ENCODE results near the gene GRAMD4.

Gene GRAMD4

GRCh38 chr22:46598737-46599424 is 21.3 kb upstream of the GRAMD4 start:
- DNase-seq (ENCODE audit: low read depth) = no peak

DNA sequence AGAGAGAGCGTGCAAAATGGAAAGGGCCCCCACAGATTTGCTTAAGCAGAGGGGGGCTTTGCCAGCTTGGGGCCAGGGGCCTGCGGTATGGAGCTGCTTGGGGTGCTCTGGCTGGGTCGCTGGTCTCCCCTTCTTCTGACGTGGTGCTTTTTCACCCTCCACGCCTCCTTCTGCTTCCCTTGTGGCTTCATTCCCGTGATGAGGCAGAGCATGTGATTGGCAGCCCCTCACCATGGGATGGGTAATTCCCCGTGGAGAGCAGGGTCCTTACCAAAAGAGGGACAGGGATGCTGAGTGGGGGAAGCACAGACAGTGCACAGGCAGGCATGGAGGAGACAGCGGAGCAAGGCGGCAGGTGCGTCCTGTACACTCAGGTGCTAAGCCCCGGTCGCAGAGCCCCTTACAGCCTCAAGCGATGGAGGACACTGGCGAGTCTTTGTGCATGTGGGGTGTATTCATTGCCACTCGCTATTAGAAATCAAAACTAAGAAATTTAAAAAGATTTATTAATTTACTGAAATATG is 19.9 kb upstream of the GRAMD4 start:
- DNase-seq (ENCODE audit: low read depth) = no peak

DNA sequence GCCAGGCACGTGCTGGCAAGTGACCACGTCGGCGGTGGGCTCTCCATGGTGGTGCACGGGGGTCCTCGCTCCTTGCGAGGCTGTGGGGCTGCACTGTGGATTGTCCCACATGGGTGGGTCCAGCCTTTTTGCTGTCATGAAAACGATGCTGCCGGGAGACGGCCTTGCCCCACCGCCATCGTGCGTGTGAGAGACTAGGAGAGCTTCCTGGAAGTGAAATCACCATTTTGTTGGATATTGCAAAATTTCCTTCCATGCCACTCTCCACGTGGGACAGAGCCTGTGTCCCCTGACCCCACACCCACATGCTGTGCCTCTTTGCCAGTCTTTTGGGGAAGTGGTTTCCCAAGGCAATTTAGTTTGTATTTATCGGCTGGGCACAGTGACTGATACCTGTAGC is 18.2 kb upstream of the GRAMD4 start:
- DNase-seq (ENCODE audit: low read depth) = no peak

DNA sequence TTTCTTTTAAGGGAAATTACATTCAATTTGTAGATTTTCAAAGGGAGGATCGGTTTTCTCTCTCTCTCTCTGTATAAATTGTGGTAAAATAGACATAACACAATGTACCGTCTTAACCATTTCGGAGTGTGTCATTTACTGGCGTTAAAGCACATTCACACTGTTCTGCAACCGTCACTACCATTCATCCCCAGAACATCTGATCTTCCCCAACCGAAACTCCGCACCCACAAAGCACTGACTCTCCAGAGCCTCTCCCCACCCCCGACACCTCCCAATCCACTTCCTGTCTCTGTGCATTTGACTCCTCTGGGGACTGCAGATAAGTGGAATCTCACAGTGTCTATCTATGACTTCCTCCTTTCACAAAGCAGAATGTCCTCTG is 15.9 kb upstream of the GRAMD4 start:
- no peak for DNase-seq (ENCODE audit: low read depth)

- DNase-seq (ENCODE audit: low read depth) = no peak
Observed at GRCh38 chr22:46605117-46605516, 15.1 kb upstream of the GRAMD4 start.

DNA sequence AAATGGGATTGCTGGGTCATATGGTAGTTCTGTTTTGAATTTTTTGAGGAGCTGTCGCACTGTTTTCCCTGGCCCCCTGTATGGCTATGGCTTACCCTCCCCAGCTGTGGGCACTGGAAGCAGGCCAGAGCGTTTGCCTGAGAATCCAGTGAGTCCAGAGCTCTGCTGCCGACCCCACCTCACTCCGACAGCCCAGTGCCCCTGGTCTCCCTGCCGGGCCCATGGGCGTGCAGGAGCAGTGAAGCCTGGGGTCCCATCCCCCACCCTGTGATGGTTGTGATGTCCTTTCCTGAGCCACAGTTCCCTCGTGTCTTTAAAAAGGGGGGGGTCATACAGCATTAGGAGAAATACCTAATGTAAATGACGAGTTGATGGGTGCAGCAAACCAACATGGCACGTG is 13.3 kb upstream of the GRAMD4 start:
- DNase-seq (ENCODE audit: low read depth) = no peak

DNA sequence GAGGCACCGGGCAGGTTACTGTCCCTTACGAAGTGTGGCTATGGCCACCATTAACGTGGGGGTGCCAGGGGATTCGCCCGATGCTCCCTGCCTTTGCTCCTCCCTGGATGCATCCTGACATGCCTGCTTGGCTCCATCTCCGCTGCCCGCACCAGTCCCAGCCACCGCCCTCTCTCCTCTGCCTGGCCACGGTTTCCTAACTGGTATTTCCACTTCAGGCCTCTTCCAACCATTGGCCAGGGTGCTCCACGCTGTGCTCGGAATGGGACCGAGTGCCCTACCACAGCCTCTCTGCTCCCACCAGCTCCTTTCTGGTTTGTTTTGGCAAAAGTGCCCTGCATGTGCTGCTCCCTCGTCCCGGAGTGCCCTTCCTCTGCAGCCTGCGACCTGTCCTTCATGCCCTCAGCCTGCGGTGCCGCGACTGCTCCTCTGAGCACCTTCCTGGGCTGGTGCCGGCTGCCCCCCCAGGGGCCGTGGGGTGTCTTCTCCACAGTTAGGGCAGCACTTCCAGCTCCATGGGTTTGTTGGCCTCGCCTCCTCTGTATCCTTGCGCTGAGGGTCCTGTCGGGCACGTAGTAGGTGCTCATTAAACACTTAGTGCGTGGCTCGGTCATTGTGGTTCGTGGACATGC is 12.6 kb upstream of the GRAMD4 start:
- DNase-seq (ENCODE audit: low read depth) = no peak

DNA sequence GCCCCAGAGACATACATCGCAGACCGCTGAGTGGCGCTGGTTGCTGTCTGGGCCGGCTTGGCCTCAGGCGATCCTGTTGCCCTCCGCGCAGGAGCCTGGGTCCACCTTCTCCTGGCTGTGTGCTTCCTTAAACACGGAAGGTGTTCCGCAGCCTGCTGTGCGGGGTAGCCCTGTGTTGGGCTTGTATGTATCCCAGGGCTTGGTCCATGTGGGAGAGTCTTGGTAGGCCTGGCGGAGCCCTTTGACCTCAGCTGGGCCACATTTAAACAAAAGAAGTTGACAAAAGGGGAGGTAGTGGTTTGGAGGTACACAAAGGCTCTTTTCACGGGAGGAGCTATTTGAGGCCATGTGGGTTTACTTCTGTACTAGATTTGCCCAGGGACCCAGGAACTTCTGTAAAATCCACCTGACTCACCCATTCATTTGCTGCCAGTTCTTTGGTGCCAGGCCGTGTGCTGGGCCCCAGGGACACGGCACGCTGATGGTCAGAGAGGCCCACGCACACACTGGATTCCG is 11.0 kb upstream of the GRAMD4 start:
- DNase-seq (ENCODE audit: low read depth) = no peak

DNA sequence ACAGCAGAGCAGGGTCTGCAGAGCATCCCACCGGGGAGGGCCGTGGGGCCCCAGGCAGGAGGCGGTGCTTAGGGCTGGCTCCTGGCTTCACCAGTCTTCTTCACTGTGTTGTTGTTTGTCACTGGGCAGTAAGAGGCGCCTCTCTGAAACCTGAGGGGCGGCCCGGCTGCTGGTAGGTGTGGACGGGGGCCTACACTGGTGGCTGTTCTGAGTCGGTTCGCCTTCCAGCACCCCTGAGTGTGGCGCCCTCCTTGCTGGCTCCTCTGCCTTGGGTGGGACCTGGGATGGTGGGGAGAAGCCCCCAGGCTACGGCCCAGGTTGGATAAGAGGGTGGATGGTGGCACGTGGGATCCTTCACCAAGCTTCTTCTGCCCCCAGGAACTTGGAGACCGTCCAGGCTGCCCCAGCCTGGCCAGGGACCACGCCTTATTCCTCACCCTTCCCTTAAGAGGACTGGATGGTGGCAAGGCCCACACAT is 10.4 kb upstream of the GRAMD4 start:
- DNase-seq (ENCODE audit: low read depth) = no peak

DNA sequence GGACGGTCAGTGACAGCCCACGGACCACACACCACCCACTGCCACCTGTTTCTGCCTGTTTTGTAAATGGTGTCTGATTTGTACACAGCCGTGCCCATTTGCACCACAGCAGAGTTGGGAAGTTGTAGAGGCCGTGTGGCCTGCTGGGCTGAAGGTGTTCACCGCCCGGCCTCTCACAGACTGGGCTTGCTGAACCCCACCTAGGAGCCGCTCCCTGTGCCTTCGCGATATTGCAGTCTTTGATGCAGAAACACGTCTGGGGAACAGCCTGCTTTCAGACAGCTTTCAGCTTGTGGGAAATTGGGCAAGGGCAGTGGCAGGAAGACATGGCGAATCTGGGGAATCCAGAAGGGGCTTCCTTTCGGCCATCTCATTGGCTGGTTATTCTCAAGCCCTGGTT is 9.8 kb upstream of the GRAMD4 start:
- DNase-seq (ENCODE audit: low read depth) = no peak

DNA sequence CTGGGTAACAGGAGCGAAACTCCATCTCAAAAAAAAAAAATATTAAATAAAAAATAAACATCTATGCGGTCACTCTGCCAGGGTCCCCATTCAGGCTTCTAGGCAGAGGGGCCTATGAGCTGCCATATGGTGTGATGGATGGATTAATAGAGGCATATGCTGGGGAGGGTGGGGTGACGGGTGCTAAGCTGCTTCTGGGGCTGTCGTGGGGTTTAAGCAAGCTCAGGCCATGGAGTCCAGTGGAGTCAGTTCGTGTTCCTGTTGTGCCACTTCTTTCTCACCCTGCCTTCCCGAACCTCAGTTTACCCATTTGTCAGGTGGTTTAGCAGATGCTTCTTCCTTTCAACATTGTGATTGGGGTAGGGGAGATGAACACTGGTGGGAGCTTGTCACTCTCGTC is 9.0 kb upstream of the GRAMD4 start:
- DNase-seq (ENCODE audit: low read depth) = no peak

- DNase-seq (ENCODE audit: low read depth) = no peak
Observed at GRCh38 chr22:46612341-46612903, 7.8 kb upstream of the GRAMD4 start.

GRCh38 chr22:46612904-46613605 is 7.1 kb upstream of the GRAMD4 start:
- no peak for DNase-seq (ENCODE audit: low read depth)

DNA sequence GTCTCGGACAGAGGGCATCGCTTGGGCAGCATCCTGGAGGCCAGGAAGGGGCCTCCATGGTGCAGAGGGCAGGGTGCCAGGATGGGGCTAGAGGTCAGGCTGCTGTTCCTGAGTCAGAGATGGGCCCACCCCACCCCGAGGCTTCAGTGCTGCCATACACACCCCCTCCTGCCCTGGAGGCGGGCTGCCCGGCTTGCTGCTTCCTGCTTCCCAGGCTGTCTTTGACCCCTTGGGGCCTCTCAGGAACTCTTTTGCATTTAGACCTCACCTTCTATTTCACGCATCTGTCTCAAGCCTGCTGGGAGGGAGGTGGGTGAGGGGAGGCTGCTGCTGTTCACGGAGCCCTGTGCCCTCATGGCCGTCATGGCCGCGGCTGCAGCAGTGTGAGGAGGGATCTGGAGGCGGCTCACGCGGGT is 6.6 kb upstream of the GRAMD4 start:
- DNase-seq (ENCODE audit: low read depth) = no peak

DNA sequence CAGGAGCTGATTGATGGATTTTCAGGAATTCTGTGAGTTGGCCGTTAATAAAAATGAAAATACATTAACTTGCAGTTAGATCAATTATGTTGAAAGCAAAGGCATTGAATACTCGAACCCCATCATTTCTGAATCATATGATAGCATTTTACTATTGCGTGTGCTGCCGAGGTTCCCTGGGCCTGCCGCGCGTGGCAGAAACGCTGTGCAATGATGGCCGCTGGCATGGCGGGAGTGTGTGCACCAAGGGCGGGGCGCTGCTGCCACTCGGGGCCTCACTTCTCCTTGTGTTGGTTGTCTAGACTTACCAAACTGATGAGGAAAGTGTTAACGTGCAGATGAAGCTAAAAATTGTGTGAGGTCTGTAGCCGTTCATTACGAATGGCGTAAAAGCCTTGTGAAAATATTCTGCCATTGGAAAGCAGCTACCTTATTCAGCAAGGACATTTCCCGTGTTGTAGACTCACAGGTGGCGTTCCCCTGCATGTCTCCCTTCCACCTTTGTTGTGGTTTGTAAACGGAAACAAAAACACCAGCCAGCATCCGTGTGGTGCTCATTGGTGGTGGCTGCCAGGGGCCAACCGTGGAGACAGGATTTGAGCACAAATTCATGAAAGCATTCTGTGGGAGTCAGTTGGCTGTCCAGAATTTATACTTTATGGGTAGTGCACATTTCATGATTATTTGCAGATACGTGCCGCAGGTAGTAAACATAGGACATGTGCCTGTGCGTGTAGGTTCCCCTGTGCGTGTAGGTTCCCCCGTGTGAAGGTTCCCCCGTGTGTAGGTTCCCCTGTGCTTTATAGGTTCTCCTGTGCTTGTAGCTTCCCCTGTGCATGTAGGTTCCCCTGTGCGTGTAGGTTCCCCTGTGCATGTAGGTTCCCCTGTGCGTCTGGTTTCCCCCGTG is 5.9 kb upstream of the GRAMD4 start:
- DNase-seq (ENCODE audit: low read depth) = peak; percentile 62

- DNase-seq (ENCODE audit: low read depth) = no peak
Observed at GRCh38 chr22:46617207-46617985, 2.8 kb upstream of the GRAMD4 start.

GRCh38 chr22:46617986-46618647 is 2.1 kb upstream of the GRAMD4 start:
- DNase-seq (ENCODE audit: low read depth) = no peak

DNA sequence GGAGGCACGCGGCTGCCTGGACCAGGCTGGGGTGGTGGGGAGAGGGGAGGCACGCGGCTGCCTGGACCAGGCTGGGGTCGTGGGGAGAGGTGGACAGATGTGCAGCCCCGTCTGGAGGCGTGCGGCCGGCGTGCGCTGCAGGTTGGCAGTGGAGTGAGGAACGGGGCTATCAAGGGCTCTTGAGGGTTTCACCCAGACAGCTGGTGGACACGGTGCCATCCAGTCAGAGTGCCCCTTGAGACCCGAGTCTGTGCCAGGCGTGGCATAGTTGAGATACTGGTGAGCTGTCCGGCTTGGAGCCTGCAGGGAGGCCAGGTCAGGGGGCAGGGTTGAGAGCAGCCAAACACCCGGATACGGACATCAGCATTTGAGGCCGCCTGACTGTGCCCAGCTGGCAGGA is 1.5 kb upstream of the GRAMD4 start:
- DNase-seq (ENCODE audit: low read depth) = no peak

DNA sequence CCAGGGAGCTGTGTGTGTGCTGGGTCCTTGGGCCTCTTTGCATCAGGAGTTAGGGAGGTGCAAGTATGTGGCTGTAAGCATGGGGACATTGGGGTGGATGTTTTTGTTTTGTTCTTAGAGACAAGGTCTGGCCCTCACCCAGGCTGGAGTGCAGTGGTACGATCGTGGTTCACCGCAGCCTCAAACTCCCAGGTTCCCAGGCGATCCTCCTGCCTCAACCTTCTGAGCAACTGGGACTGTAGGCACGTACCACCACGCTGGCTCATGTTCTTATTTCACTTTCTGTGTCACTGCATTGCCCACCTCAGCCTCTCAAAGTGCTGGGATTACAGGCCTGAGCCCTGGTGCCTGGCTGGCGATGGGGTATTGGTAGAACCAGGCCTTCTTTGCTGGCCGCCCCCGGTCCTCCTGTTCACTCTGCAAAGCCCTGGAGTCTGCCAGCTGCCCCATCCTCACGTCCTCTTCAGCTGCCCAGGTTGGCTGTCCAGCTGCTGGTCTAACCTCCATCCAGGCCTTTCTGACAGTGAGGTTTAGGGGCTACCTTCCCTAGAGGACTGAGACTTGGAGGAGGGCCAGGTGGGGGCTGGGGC is 851 bp upstream of the GRAMD4 start:
- DNase-seq (ENCODE audit: low read depth) = no peak

All from T follicular helper cell (primary cell).